ENCODE measurements around the gene DEK.

The DEK gene

DNA sequence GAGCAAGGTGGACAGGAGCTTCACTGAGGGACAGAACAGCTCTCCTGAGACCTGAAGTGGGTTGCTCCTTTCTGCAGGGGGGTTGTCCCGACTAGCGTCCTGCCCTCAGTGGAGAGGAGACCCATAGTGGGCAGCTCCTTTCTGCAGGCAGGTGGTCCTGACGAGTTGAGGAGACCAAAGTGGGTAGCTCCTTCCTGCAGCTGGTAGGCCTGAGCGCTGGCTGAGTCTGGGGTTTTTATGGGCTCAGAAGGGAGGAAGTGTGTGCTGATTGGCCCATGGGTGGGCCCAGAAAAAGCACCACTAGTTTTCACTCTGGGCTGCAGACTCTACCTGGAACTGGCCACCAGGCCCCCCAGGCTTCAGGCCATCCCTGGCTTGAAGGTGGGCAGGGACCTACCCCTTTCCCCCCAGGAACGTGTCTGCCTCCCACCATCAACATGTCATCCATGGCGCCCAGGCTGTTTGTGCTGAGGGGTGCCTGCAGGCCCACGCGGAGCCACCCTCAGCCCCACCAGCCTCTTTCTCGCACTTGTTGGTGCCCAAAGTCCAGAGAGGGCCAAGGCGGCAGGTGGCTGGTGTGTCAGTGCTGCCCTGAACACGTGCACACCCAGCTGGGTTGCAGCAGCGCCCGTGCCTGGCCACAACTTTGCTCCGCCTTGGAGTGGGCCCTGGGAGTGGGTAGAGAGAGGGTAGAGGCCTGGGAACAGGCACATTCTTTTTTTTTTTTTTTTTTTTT, 1.6 kb upstream of the DEK start:
- DNase-seq: no peak

DNA sequence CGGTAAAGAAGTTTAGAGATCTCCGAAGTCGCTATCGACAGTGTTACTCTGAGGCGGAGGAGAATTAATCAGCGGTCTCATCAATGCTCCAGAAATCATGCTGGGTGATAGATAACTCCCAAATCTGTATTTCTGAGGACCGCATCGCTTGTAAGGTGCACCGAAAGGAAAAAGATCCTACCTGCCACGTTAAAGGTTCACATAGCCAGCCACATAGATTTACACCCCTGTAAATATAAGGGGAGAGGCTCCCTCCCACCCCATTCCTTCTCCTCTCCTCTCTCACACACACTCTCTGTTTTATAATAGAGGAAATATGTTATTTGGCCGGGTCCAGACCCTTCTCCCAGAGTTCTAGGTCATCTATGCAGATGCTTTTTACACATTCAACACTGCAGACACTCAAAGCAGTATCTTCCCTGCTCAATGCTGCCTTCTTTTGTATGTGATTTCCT, 620 bp upstream of the DEK start:
- no peak for DNase-seq

DNA sequence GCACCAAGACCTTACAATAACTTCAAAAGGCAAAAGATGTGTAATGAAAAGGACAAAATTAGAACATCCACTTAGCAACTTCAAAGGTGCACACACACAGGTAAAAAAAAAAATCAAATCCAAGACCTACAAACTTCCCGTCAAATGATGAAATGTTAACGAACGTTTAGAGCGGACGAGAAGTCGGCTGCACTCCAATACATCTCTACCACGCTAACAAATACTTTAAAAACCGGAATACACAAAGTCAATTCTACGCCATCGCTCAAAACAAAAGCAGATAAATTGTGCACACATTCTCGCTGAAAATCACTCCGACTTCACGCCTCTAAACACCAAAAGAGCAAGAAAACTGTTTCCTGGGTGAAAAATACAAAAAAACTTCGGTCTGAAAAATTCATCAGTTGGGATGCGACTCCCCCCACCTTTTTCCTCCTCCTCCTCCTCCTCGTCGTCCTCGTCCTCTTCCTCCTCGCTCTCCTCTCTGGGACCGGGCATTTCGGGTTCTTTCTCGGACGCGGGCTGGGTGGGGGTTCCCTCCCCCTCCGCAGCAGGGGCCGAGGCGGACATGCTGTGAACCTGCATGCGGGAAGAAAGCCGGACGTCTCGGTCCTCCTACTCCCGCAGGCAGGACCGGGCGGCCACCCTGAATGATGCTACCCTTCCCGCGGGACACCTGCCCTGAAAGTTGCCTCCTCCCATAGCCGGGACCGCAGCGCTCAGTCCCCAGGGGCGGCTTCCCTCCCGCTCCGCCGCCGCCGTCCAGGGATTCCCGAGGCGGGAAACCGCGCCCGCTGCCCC, 712 bp downstream of the DEK start:
- peak; percentile 50 for DNase-seq

GRCh38 chr6:18262702-18263417, 1.5 kb downstream of the DEK start:
- DNase-seq: peak; percentile 63

- no peak for DNase-seq
Measured at GRCh38 chr6:18261877-18262276, 2.5 kb downstream of the DEK start.

DNA sequence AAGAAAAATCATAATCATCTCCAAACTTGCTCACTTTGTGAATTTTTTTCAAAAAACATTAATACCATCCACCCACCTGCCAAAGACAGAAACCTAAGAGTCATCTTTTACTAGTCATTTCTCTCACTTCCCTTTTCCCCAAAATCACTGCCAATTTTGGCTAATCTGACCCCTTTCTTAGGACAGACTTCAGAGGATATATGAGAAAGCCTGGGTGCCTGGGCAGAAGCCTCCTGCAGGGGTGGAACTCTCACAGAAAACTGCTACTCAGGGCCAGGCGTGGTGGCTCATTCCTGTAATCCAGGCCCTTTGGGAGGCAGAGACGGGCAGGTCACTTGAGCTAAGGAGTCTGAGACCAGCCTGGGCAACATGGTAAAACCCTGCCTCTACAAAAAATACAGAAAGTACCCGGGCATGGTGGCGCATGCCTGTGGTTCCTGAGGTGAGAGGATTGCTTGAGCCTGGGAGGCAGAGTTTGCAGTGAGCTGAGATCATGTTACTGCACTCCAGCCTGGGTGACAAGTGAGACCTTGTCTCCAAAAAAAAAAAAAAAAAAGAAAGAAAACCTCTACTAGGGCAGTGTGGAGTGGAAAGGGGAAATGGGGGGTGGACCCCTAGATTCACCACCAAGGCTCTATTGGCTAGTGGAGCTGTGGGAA, 3.8 kb downstream of the DEK start:
- peak; percentile 48 for DNase-seq

GRCh38 chr6:18259675-18260447, 4.5 kb downstream of the DEK start:
- DNase-seq: no peak

DNA sequence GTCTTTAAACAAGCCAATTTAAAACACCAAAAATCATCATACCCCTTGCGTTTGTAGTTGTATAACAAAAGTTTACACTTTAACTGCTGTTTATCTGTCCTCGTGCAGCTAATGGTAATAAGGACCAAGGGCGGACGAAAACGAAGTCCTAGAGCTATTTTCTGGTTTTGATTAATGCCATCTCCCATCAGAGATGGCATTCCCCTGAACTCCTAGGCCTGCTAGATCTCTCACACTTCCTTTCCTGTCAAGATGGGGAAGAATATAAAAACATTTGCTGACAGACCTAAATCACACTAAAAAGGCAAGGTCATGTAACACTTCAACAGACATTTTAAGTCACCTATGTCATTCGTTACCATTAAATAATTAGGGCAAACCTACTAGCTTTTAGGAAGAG, 9.5 kb downstream of the DEK start:
- no peak for DNase-seq

DNA sequence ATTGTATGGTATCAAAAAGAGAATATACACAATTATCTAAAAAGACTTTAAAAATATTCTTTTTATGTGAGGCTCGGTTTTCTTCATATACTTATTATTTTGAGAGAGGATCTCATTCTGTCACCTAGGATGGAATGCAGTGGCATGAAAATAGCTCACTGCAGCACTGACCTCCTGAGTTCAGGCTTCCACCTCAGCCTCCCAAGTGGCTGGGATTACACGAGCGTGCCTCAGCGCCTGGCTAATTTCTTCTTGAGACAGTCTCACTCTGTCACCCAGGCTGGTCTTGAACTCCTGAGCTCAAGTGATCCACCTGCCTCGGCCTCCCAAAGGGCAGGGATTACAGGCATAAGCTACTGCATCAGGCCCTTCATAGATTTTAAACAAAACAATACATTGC, 10.7 kb downstream of the DEK start:
- no peak for DNase-seq

- DNase-seq: no peak
Measured at GRCh38 chr6:18249271-18249670, 15.1 kb downstream of the DEK start.

DNA sequence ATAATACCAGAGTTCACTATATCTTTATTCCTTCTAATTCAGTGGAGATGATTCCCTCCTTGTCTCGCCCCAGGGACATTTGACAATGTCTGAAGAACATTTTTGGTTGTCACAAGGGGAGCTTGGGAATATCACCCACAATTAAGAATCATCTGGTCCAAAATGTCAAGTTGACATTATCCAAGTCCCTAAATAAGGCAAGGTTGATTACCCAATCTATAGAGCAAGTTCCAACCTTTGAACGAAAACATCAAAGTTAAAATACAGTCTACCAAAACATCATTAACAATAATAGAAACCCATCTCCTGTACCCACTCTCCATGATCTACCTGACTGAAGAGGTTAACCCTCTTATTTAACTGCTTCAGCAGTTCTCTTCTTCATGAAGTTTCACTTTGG, 15.6 kb downstream of the DEK start:
- DNase-seq: no peak

DNA sequence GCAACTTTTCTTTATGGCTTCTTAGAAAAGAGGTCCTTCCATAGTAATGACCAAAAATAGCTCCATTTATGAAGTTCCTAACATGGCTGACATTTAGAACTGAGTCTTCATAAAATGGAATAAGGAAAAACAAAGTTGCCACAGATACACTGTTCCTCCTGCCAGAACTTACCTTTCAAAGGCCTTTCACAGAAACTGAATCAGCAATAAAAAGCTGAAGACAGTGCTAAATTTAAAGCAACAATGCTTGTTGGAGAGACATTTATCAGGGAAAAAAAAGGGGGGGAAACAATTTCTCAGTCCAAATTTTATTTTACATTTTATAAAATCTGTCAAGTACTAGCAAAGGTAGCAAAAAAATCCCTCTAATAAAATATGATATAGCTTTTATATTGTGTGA, 17.3 kb downstream of the DEK start:
- no peak for DNase-seq

DNA sequence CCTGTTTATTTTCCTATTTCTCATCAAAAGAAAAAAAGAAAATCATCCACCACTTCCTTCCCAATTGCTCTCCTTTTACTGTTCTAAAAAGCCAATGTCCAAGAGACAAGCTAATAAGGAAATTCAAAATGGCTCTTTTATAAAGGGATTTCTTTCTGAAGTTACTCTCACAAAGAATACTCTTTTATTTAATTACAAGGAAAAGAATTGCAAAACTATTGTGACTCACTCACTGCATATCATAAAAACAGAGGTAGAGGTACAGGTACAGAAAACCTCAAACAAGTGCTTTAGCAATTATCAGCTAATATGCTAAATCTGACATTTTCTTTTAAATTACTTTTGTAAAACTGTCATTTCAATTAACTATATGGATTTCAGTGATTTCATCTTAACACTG, 18.1 kb downstream of the DEK start:
- no peak for DNase-seq

GRCh38 chr6:18245642-18246041, 18.7 kb downstream of the DEK start:
- DNase-seq: peak; percentile 48

GRCh38 chr6:18245079-18245478, 19.3 kb downstream of the DEK start:
- DNase-seq: no peak

DNA sequence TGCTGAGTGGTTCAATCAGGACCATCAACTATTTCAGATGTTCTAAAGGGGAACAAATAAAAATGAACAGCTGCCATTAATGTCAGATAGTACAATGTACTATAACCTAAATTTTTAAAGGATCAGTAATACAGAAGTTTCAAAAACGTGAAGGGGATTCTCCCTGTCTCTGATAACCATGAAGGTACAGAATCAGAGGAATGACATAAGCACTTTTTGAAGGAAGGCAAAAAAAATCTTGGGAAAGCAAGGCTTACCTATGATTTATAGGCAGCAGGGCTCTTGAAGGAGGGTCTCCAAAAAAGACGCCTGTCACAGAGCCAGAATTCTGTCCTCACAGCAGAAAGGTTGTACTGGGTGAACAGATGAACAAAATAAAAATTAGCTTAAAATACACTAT, 20.1 kb downstream of the DEK start:
- DNase-seq: no peak

DNA sequence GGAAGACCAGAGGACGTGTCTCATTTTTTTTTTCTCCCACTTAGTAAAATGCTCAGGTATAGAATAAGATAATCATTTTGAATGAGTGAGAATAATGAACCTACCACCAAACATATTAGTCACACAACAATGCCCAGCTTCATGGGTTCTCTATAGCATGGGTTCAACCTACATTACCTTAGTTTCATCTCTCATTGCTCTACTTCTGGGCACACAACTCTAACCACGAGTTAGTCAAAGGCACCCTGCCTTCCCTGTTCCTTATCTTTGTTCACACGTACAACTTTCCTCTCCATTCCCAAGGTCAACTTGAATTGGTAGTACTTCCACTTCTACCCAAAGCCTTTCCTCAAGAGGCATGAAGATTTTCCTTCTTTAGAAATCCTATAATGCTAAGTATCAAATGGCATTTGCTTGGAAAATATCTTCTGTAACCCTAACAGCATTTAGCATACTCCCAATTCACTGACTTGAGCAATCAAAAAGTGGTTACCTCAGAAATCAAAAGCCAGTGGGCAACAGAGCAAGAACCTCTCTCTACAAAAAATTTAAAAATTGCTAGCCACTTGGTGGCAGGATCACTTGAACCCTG, 20.9 kb downstream of the DEK start:
- DNase-seq: no peak

GRCh38 chr6:18242062-18242851, 22.1 kb downstream of the DEK start:
- DNase-seq: no peak

- no peak for DNase-seq
Measured at GRCh38 chr6:18241208-18242038, 22.9 kb downstream of the DEK start.

GRCh38 chr6:18240230-18240629, 24.1 kb downstream of the DEK start:
- DNase-seq: no peak

Data from stimulated activated CD4-positive, alpha-beta T cell treated with anti-CD3 and anti-CD28 coated beads, Interleukin-15, amount 100 ng/mL, for 24 hours (primary cell).